GM19438 (cell line): Measurements from ENCODE around the gene ZNF831.

Source experiments
- ATAC-seq: cut with Tn5 transposase; IDR thresholded peaks from one replicate; pipeline ENCODE4 v1.9.1; 2021; ENCODE audit warnings: low read depth; ENCODE audit not compliant: unreplicated experiment

ZNF831 gene

DNA sequence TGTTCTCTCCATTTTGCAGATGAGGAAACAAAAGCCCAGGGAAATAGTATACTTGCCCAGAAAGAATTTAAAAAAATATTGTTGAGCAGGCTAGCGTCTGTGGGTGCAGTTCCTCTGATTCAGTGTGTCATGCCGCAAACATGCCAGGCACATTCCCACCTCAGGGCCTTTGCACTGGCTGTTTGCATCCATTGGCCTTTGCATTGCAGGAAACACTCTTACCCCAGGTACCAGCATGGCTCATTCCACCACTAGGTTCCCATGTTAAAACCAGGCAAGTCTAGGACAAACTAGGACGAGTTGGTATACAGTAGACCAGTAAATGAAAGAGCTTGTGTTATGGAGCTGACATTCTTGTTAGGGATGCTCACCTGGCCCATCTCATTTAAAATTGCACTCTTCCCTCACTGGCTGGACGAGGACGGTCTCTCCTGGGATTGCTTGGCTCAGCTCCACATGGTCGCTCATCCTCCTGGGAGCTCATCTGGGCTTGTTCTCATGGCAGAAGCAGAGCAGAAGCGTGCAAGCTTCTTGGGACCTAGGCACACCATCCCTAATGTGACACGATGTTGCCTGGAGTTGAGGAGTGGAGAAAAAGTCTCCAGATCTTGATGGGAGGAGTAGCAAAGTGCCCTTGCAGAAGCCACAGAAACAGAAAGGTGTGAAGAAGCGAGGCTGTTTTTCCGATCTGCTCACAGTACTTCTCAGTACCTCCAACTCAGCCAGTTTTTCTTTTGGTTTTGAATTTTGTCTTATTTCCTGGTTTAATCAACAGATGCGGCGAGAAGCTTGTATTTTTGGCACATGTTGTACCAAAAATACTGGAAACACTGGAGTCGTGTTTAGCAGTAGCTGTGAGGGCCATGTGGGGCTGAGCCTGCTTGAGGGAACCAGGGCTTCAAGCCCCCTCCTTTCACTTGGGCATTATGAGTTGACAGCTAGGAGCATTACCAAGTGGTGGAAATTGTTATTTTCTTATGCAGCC lies 13.9 kb downstream of the ZNF831 start:
- no peak for ATAC-seq

DNA sequence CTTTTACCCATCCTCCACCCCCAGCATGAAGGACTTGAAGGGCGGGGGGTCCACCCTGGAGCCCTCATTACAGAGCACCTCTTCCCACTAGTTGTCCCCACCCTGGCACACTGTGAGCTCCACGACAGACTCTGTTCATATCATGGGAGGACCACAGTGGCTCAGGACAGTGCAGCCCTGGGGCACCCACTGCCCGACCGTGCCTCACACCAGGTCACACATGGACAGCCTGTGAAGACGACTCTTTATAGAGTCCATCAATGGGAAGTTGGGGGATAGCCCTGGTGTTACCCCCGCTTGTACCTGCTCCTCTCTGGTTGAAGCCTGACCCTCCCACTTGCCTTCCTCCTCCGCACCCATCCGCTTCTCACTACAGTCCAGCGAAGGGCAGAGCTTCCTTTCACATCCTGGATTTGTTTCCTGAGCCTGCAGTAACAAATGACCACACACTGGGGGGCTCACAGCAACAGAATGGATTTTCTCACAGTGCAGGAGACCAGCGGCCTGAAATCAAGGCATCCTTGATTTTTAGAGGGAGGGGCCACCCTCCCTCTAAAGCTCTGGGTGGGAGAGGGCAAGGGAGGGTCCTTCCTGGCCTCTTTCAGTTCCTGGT lies 15.5 kb downstream of the ZNF831 start:
- ATAC-seq: no peak

DNA sequence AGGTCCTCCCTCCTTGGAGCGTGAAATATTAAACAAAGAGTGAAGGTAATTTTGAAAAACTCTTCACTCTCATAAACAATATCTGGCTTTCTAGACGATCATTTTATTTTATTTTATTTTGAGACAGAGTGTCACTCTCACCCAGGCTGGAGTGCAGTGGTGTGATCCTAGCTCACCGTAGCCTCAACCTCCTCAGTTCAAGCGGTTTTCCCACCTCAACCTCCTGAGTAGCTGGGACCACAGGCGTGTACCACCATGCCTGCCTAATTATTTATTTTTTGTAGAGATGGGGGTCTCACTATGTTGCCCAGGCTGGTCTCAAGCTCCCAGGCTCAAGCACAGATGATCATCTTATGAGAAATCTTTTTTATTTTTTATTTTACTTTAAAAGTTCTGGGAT lies 16.4 kb downstream of the ZNF831 start:
- ATAC-seq: no peak

DNA sequence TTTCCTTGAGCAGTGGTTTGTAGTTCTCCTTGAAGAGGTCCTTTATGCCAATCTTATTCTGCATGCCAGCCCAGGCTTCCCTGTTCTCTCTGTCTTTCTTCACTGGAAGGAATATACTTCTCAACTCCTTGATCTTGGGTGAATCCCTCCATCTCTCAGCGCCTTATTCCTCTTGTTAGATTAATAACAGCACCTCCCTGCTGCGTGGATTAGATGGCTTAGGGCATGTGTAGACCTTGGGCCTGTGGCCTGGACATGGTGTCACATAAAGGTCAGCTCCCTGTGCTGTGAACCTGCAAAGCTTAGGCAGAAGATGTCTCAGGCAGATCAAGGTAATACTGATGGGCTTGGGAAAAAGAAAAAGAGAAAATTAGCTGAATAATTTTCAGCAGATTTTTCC lies 18.3 kb downstream of the ZNF831 start:
- no peak for ATAC-seq

GRCh38 chr20:59182401-59183044 lies 18.9 kb downstream of the ZNF831 start:
- ATAC-seq: no peak

GRCh38 chr20:59183751-59184150 lies 20.1 kb downstream of the ZNF831 start:
- no peak for ATAC-seq

DNA sequence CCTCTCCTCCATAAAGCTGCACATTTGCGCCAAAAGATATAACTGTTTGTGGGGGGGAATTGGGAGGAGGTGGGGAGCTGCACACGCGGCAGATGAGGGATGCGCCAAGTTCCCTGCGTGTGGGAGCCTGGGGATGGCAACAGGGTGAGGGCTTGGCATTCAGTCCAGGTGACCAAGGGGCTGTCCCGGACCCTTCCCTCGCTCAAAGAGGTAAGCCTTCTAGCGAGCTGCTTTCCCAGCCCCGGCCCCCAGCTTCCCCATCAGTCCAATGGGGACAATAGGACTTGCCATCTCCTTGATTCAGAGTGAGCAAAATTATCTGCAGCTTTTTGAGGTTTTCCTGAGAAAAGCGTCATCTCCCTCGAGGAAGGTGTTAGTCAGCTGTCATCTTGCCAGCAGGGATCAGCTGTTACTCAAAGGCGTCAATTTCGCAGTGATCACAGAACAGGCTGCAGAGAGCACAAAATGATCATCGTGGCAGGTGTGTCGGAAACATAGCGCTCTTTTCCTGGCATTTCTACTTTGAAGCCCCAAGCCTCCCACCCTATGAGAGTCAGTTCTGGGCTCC lies 21.3 kb downstream of the ZNF831 start:
- ATAC-seq: no peak

DNA sequence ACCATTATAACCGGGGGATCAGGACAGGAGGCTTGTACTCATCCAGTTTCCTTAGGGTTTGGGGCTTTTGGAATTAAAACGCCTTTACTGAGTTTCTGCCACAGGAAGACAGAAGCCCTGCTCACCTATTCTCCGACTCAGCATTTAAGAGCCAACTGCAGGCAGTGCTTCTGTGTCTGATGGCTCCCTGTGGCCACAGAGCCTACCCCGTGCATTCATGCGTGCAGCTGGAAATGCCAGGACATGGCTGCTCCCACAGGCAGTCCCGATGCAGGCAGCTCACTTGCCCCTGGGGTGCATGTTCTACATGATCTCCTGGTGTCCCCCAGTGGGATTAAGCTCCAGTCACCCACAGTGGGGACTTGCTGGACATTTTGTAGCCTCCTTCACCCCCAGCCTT lies 22.2 kb downstream of the ZNF831 start:
- no peak for ATAC-seq

- ATAC-seq: no peak
Measured at GRCh38 chr20:59190466-59190865, 26.8 kb downstream of the ZNF831 start.

DNA sequence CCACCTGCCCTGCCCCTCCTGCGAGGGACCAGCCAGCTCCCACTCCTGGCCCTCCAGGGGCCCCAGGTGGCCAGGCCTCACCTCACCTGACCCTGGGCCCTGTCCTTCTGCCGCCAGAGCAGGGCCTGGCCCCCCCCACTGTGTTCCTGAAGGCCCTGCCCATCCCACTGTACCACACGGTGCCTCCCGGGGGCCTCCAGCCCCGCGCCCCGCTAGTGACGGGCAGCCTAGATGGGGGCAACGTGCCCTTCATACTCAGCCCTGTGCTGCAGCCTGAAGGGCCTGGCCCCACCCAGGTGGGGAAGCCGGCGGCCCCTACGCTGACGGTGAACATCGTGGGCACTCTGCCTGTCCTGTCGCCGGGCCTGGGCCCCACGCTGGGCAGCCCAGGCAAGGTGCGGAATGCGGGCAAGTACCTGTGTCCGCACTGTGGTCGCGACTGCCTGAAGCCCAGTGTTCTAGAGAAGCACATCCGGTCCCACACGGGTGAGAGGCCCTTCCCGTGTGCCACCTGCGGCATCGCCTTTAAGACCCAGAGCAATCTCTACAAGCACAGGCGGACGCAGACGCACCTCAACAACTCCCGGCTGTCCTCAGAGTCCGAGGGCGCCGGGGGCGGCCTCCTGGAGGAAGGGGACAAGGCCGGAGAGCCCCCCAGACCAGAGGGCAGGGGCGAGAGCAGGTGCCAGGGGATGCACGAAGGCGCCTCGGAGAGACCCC lies 27.6 kb downstream of the ZNF831 start:
- ATAC-seq: no peak

DNA sequence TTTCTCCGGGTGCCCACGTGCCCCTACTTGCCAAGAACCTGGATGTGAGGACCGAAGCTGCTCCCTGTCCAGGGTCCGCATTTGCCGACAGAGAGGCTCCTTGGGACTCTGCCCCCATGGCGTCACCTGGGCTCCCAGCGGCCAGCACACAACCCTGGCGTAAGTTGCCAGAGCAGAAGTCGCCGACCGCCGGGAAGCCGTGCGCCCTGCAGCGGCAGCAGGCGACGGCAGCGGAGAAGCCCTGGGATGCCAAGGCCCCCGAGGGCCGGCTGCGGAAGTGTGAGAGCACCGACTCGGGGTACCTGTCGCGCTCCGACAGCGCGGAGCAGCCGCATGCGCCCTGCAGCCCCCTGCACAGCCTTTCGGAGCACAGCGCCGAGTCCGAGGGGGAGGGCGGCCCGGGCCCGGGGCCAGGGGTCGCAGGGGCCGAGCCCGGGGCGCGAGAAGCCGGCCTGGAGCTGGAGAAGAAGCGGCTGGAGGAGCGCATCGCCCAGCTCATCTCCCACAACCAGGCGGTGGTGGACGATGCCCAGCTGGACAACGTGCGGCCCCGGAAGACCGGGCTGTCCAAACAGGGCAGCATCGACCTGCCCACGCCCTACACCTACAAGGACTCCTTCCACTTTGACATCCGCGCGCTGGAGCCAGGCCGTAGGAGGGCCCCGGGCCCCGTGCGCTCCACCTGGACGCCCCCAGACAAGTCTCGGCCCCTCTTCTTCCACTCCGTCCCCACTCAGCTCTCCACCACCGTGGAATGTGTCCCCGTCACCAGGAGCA lies 28.3 kb downstream of the ZNF831 start:
- no peak for ATAC-seq

GRCh38 chr20:59192533-59192896 lies 28.9 kb downstream of the ZNF831 start:
- no peak for ATAC-seq

- no peak for ATAC-seq
Measured at GRCh38 chr20:59193325-59193724, 29.7 kb downstream of the ZNF831 start.

GRCh38 chr20:59194023-59194935 lies 30.7 kb downstream of the ZNF831 start:
- ATAC-seq: no peak

DNA sequence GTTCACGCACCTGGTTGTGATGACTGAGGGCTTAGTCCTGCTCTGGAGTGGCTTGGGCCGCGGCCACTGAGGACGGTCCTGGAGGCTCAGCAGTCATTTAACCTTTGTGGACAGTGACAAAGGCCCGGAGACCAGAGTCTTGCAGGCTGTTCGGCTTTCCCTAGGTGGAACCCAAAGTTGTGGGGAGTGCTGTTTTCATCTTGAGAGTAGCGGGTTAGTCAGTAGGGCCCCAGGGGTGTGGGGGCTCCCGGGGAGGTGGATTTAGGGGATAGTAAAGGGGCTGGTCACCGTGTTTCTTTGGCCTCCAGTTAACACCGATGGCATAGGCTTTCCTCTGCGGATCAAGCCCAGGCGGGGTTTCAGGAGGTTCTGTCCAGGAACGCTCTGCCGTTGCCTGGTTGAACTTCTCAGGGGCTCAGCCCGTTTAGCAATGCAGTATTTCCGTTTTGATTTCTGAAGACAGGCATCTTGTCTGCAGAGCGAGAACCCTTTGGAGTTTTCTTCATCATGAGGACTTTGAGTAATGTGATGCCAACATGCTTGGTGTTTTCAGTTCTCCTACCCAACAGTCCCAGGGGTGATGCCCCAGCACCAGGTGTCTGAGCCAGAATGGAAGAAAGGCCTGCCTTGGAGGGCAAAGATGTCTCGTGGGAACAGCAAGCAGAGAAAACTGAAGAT lies 31.8 kb downstream of the ZNF831 start:
- no peak for ATAC-seq

DNA sequence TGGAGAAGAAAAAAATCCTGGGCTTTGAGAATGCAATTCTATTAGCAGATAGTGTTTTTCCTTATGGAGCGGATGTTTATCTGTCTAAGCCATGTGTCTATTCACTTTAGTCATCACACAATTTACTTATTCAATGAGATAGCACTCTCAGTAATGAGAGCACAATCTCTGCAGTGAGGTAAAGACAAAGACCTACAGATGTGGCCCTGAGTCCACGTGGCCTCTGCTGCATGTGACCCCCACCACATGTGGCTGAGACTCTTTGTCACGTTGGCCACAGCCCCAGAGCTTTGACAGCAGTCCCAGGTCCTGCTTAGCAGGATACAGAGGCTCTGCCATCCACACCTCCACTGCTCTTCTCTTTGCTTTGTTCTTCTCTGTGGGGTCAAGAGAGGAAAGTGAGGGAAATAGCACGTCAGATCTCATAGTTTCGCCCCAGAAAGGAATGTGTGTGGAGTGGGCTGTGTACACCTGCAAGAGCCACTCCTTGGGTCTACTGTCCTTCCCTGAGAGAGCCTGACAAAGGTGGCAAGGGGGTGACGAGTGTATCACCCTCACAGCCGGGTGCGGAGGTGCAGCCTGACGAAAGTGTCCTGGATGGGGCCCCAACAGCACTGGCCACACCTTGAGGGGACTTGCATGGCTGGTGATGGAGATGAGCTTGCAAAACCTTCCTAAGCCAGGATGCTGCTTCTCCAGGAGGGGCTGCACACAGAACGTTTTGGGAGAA lies 40.7 kb downstream of the ZNF831 start:
- no peak for ATAC-seq

- no peak for ATAC-seq
Measured at GRCh38 chr20:59205044-59205443, 41.4 kb downstream of the ZNF831 start.

- ATAC-seq: no peak
Measured at GRCh38 chr20:59207235-59207634, 43.6 kb downstream of the ZNF831 start.
